ENCODE results near the gene SLC35E1. TPM values are rescaled to one million over a fixed set of nuclear protein-coding genes. Genes with fewer than 3 reads are reported as not detected.

Gene SLC35E1
- total and polyA plus RNA-seq, 10 donors, result 13.2 to 36.6 (median 29.9) TPM

GRCh38 chr19:16620018-16620417, 47.8 kb upstream of the SLC35E1 start:
- peaks cover 0 to 37% (median 6%) of the 10 kb centered on the region in 6 donors for H3K36me3 ChIP-seq
- no peaks in the 10 kb centered on the region for H3K9me3 ChIP-seq
- intact Hi-C loops (cut with DNase I; ENCODE audit: low total_unique reads), result no loop called here
- peaks cover 25 to 100% (median 76%) of the 10 kb centered on the region in 6 donors for H3K4me1 ChIP-seq
- no peak for DNase-seq
- H3K27me3 ChIP-seq (replicated peaks in 1 of 7), result no peaks in the 10 kb centered on the region
- no peak overlapping the region for H3K27ac ChIP-seq
- H3K4me3 ChIP-seq, result no peak overlapping the region
- 90 to 98% (median 95%) methylated on average over 5 of the region's 5 CpGs for WGBS, 5 donors
- TF ChIP-seq POLR2AphosphoS5 (IDR thresholded peaks at IDR 0.05) (no peak), CTCF (IDR thresholded peaks at IDR 0.05 in 8 of 11, conservative IDR thresholded peaks at IDR 0.05 in 3 of 11) (no peak), POLR2A (IDR thresholded peaks at IDR 0.05) (no peak)

- Histone ChIP-seq H3K4me3 (no peak overlapping the region), H3K27ac (peak overlapping the region in 1 of 8 donors; percentile 33), H3K9me3 (no peaks in the 10 kb centered on the region), H3K27me3 (replicated peaks in 1 of 7) (no peaks in the 10 kb centered on the region), H3K4me1 (peaks cover 27 to 100% (median 79%) of the 10 kb centered on the region in 6 donors), H3K36me3 (peaks cover 0 to 31% (median 3%) of the 10 kb centered on the region in 6 donors)
- no peak for TF ChIP-seq POLR2AphosphoS5 (IDR thresholded peaks at IDR 0.05)
- no peak for TF ChIP-seq POLR2A (IDR thresholded peaks at IDR 0.05)
- no peak for TF ChIP-seq CTCF (IDR thresholded peaks at IDR 0.05 in 8 of 11, conservative IDR thresholded peaks at IDR 0.05 in 3 of 11)
- 61 to 75% (median 70%) methylated on average over 7 of the region's 7 CpGs for WGBS, 5 donors
- no peak for DNase-seq
- intact Hi-C loops (cut with DNase I; ENCODE audit: low total_unique reads), result no loop called here
Observed at GRCh38 chr19:16619457-16619856, 47.2 kb upstream of the SLC35E1 start.

- 84 to 92% (median 88%) methylated on average over 6 to 7 of the region's 7 CpGs for WGBS, 5 donors
- TF ChIP-seq CTCF (IDR thresholded peaks at IDR 0.05 in 8 of 11, conservative IDR thresholded peaks at IDR 0.05 in 3 of 11) (no peak), POLR2AphosphoS5 (IDR thresholded peaks at IDR 0.05) (peak in 1 of 3 donors; percentile 7), POLR2A (IDR thresholded peaks at IDR 0.05) (no peak)
Observed at GRCh38 chr19:16618248-16618647, 46.0 kb upstream of the SLC35E1 start.

GRCh38 chr19:16615808-16616207, 43.6 kb upstream of the SLC35E1 start:
- Histone ChIP-seq H3K27ac (no peak overlapping the region), H3K9me3 (no peaks in the 10 kb centered on the region), H3K36me3 (peaks cover 0 to under 1% (median 0%) of the 10 kb centered on the region in 6 donors), H3K4me1 (peaks cover 31 to 100% (median 89%) of the 10 kb centered on the region in 6 donors), H3K4me3 (no peak overlapping the region), H3K27me3 (replicated peaks in 1 of 7) (no peaks in the 10 kb centered on the region)
- DNase-seq, result no peak
- TF ChIP-seq CTCF (IDR thresholded peaks at IDR 0.05 in 8 of 11, conservative IDR thresholded peaks at IDR 0.05 in 3 of 11), result no peak
- TF ChIP-seq POLR2AphosphoS5 (IDR thresholded peaks at IDR 0.05), result no peak
- TF ChIP-seq POLR2A (IDR thresholded peaks at IDR 0.05), result no peak
- intact Hi-C loops (cut with DNase I; ENCODE audit: low total_unique reads), result no loop called here
- WGBS, 5 donors, result 33 to 71% (median 50%) methylated on average over 1 of the region's 1 CpG

More at GRCh38 chr19:16618248-16618647, 46.0 kb upstream of the SLC35E1 start:
- no peak overlapping the region for H3K4me3 ChIP-seq
- no peaks in the 10 kb centered on the region for H3K9me3 ChIP-seq
- intact Hi-C loops (cut with DNase I; ENCODE audit: low total_unique reads), result no loop called here
- H3K27me3 ChIP-seq (replicated peaks in 1 of 7), result no peaks in the 10 kb centered on the region
- H3K27ac ChIP-seq, result no peak overlapping the region
- H3K4me1 ChIP-seq, result peaks cover 27 to 100% (median 83%) of the 10 kb centered on the region in 6 donors
- DNase-seq, result no peak
- peaks cover 0 to 19% (median 0%) of the 10 kb centered on the region in 6 donors for H3K36me3 ChIP-seq

Data from spleen (tissue), 11 donors.